H1 (cell line): ENCODE measurements around the gene DPP4. TPM values are rescaled to one million over a fixed set of nuclear protein-coding genes. Genes with fewer than 3 reads are reported as not detected.

Source experiments
- CTCF ChIA-PET: fragments of 300-600 bp; sonication (Branson Sonifier 250); formaldehyde crosslinking; loops from one replicate; lab custom pipeline; 2021; ENCODE audit not compliant: partially characterized antibody; lab: Charles Lee
- POLR2A ChIA-PET: fragments of 300-600 bp; sonication (Branson Sonifier 250); formaldehyde crosslinking; loops from one replicate; lab custom pipeline; 2021; ENCODE audit warnings: inconsistent platforms; ENCODE audit not compliant: partially characterized antibody; lab: Charles Lee
- DNase-seq, 2 experiments: peaks; one replicate each; pipeline versions ENCODE4 v3.0.0 to v3.0.0-alpha.2; 2010 to 2022; ENCODE audit warnings: low spot score in 2 of 2, low read depth in 1 of 2, mixed read lengths in 1 of 2
- FAIRE-seq: peaks from 2 replicates; lab custom pipeline; 2011; peaks lifted over from hg19 to GRCh38; lab: Jason Lieb, UNC
- H2AFZ ChIP-seq: 2 replicates; pipeline ENCODE4 v1.8.1; 2012; ENCODE audit warnings: low read length, inconsistent platforms
- H2AK5ac ChIP-seq: 2 replicates; pipeline ENCODE4 v1.6.1; 2013; ENCODE audit warnings: low read depth, low read length
- H2BK120ac ChIP-seq: replicated peaks from 2 replicates; pipeline ENCODE3; 2013; ENCODE audit warnings: low read depth, low read length, inconsistent platforms
- H2BK12ac ChIP-seq: 2 replicates; pipeline ENCODE4 v1.6.1; 2013; ENCODE audit warnings: low read depth, low read length
- H2BK15ac ChIP-seq: 2 replicates; pipeline ENCODE4 v1.6.1; 2013; ENCODE audit warnings: low read length
- H2BK20ac ChIP-seq: 2 replicates; pipeline ENCODE4 v1.6.1; 2013; ENCODE audit warnings: low read length
- H2BK5ac ChIP-seq: 2 replicates; pipeline ENCODE4 v1.6.1; 2013; ENCODE audit warnings: low read depth, low read length
- H3K14ac ChIP-seq: 2 replicates; pipeline ENCODE4 v1.6.1; 2013; ENCODE audit warnings: inconsistent platforms; ENCODE audit not compliant: insufficient read length
- H3K18ac ChIP-seq: 2 replicates; pipeline ENCODE4 v1.6.1; 2013; ENCODE audit warnings: low read length; ENCODE audit errors: extremely low read depth
- H3K23ac ChIP-seq: 2 replicates; pipeline ENCODE4 v1.6.1; 2013; ENCODE audit warnings: inconsistent platforms; ENCODE audit not compliant: insufficient read length
- H3K23me2 ChIP-seq: 2 replicates; pipeline ENCODE4 v1.6.1; 2013; ENCODE audit warnings: low read depth, low read length
- H3K27ac ChIP-seq: 2 replicates; pipeline ENCODE4 v1.6.1; 2011; ENCODE audit warnings: low read depth, low read length, inconsistent platforms
- H3K27me3 ChIP-seq, 4 experiments: replicated peaks in 1 of 4; 1 replicate in 1 of 4; 2 replicates in 3 of 4; pipeline versions ENCODE4 v1.6.1 to v1.8.1; 2011 to 2013; ENCODE audit warnings: low read length in 3 of 4, mild to moderate bottlenecking in 3 of 4, inconsistent platforms in 2 of 4, mixed read lengths in 2 of 4, moderate library complexity in 1 of 4; ENCODE audit not compliant: control insufficient read depth in 3 of 4, insufficient read depth in 3 of 4; ENCODE audit errors: extremely low read depth in 1 of 4
- H3K36me3 ChIP-seq, 4 experiments: 2 replicates each; pipeline versions ENCODE4 v1.6.1 to v1.8.1; 2011 to 2013; ENCODE audit warnings: mild to moderate bottlenecking in 4 of 4, low read length in 3 of 4, moderate library complexity in 2 of 4, control low read depth in 1 of 4, inconsistent platforms in 1 of 4; ENCODE audit not compliant: insufficient read depth in 4 of 4, control insufficient read depth in 2 of 4
- H3K4ac ChIP-seq: replicated peaks from 2 replicates; pipeline ENCODE3; 2013; ENCODE audit warnings: low read length, low read depth, mixed read lengths, inconsistent platforms; ENCODE audit not compliant: insufficient read length
- H3K4me1 ChIP-seq, 4 experiments: replicated peaks in 1 of 4; 1 replicate in 1 of 4; 2 replicates in 3 of 4; pipeline versions ENCODE4 v1.6.1 to v1.8.1; 2011 to 2013; ENCODE audit warnings: low read length in 3 of 4, inconsistent platforms in 2 of 4, mixed read lengths in 1 of 4; ENCODE audit not compliant: insufficient read depth in 4 of 4, control insufficient read depth in 3 of 4
- H3K4me2 ChIP-seq, 2 experiments: 2 replicates each; pipeline versions ENCODE4 v1.6.1 to v1.8.1; 2011 to 2013; ENCODE audit warnings: low read depth in 2 of 2, low read length in 2 of 2, control low read depth in 1 of 2, inconsistent platforms in 1 of 2, mild to moderate bottlenecking in 1 of 2; ENCODE audit not compliant: insufficient read depth in 1 of 2
- H3K4me3 ChIP-seq, 4 experiments: fragments of 200-600, 300-600 bp in 1 of 4; sonication (generic), shearing (Covaris generic), sonication (Bioruptor Twin) in 1 of 4; 2 replicates each; pipeline versions ENCODE4 v1.5.1 to v1.8.1; 2011 to 2016; ENCODE audit warnings: low read length in 4 of 4, low read depth in 3 of 4, control low read depth in 2 of 4, inconsistent platforms in 2 of 4, mild to moderate bottlenecking in 2 of 4, mixed read lengths in 1 of 4, moderate library complexity in 1 of 4; ENCODE audit not compliant: insufficient read depth in 2 of 4; ENCODE audit errors: extremely low read depth in 1 of 4
- H3K56ac ChIP-seq: replicated peaks from 2 replicates; pipeline ENCODE3; 2013; ENCODE audit warnings: low read depth, mild to moderate bottlenecking, mixed read lengths, low read length, inconsistent platforms; ENCODE audit not compliant: insufficient read length
- H3K79me1 ChIP-seq: 2 replicates; pipeline ENCODE4 v1.6.1; 2013; ENCODE audit warnings: low read depth, low read length, control low read depth
- H3K79me2 ChIP-seq, 2 experiments: 2 replicates each; pipeline versions ENCODE4 v1.6.1 to v1.8.1; 2012 to 2013; ENCODE audit warnings: low read length in 2 of 2, mild to moderate bottlenecking in 2 of 2, inconsistent platforms in 1 of 2; ENCODE audit not compliant: insufficient read depth in 2 of 2, control insufficient read depth in 1 of 2
- H3K9ac ChIP-seq, 4 experiments: replicated peaks in 1 of 4; 1 replicate in 1 of 4; 2 replicates in 3 of 4; pipeline versions ENCODE4 v1.6.1 to v1.8.1; 2011 to 2013; ENCODE audit warnings: low read depth in 3 of 4, low read length in 3 of 4, control low read depth in 2 of 4, mild to moderate bottlenecking in 2 of 4, moderate library complexity in 2 of 4, inconsistent platforms in 1 of 4; ENCODE audit errors: extremely low read depth in 1 of 4
- H3K9me3 ChIP-seq, 2 experiments: 2 replicates each; pipeline versions ENCODE4 v1.6.1 to v1.8.1; 2012 to 2013; ENCODE audit warnings: mild to moderate bottlenecking in 2 of 2, moderate library complexity in 2 of 2, control low read depth in 1 of 2, inconsistent platforms in 1 of 2, low read depth in 1 of 2, low read length in 1 of 2, mixed read lengths in 1 of 2; ENCODE audit not compliant: insufficient read depth in 2 of 2
- H4K20me1 ChIP-seq, 2 experiments: replicated peaks in 1 of 2; 2 replicates each; pipeline versions ENCODE3 to v1.8.1; 2011 to 2013; ENCODE audit warnings: inconsistent platforms in 2 of 2, low read length in 2 of 2, mild to moderate bottlenecking in 1 of 2; ENCODE audit not compliant: insufficient read depth in 2 of 2, control insufficient read depth in 1 of 2
- H4K5ac ChIP-seq: 2 replicates; pipeline ENCODE4 v1.6.1; 2013; ENCODE audit warnings: low read length, low read depth, mixed read lengths, inconsistent platforms; ENCODE audit not compliant: insufficient read length
- H4K8ac ChIP-seq: 2 replicates; pipeline ENCODE4 v1.8.0; 2013; ENCODE audit warnings: mild to moderate bottlenecking, moderate library complexity, low read length, inconsistent platforms; ENCODE audit not compliant: insufficient read depth; ENCODE audit errors: extremely low read depth
- H4K91ac ChIP-seq: replicated peaks from 2 replicates; pipeline ENCODE3; 2013; ENCODE audit warnings: low read length, mixed read lengths, inconsistent platforms; ENCODE audit not compliant: insufficient read length
- JUN ChIP-seq: IDR thresholded peaks from 2 replicates; pipeline ENCODE4 v1.6.1; 2011; ENCODE audit warnings: low read depth, mild to moderate bottlenecking, improper control_type of control experiment, low read length
- PHF8 ChIP-seq: fragments of 200-600 bp; sonication (generic); conservative IDR thresholded peaks from 2 replicates; pipeline ENCODE4 v1.7.1; 2012; ENCODE audit warnings: low read depth, mild to moderate bottlenecking, inconsistent platforms, low read length, moderate library complexity
- POLR2A ChIP-seq, 2 experiments: IDR thresholded peaks; 1 replicate in 1 of 2; 2 replicates in 1 of 2; pipeline ENCODE4 v1.6.1; 2011; ENCODE audit warnings: low read depth in 2 of 2, low read length in 2 of 2, mild to moderate bottlenecking in 2 of 2; ENCODE audit errors: control extremely low read depth in 1 of 2
- SP1 ChIP-seq: IDR thresholded peaks from 2 replicates; pipeline ENCODE4 v1.6.1; 2011; ENCODE audit warnings: low read depth, low read length
- YY1 ChIP-seq: IDR thresholded peaks from 2 replicates; pipeline ENCODE4 v1.6.1; 2011; ENCODE audit warnings: low read depth, mild to moderate bottlenecking, low read length
- ZNF274 ChIP-seq: IDR thresholded peaks from 2 replicates; pipeline ENCODE4 v1.7.0; 2012; ENCODE audit warnings: low read length, borderline replicate concordance; ENCODE audit errors: extremely low read depth
- WGBS, 2 experiments: shearing (Covaris generic) in 1 of 2; methylation state at CpG; one replicate each; pipeline versions ENCODE4 v1.1.6 to v1.1.7; 2013 to 2015; ENCODE audit warnings: low lambda C conversion rate in 2 of 2, mixed read lengths in 2 of 2, inconsistent platforms in 1 of 2, low coverage in 1 of 2, missing lambda C conversion rate in 1 of 2; ENCODE audit not compliant: insufficient replicate concordance in 2 of 2, insufficient coverage in 1 of 2, insufficient read length in 1 of 2; ENCODE audit errors: extremely low coverage in 1 of 2, missing lambda C conversion rate in 1 of 2; 5-methylcytosine and 5-hydroxymethylcytosine counted together
- polyA plus RNA-seq, 7 experiments: library from polyadenylated mRNA; depleted of rRNA in 3 of 7; stranded (reverse) in 5 of 7; unstranded in 2 of 7; fragments of >200 nt in 5 of 7; fragments of 200-250 nt in 2 of 7; gene quantifications; 1 replicate in 5 of 7; 2 replicates in 1 of 7; 4 replicates in 1 of 7; pipeline versions ENCODE4 v1.2.1 to v1.2.3, GENCODE V29; 2011 to 2013; ENCODE audit warnings: missing spikeins in 2 of 7, mixed read lengths in 2 of 7
- total RNA-seq: library from RNA; stranded (reverse); fragmentation: NEBNext Ultra II Directional; extraction: Animal tissue kit (Norgen Biotek cat#: 25700); gene quantifications from 2 replicates; pipeline ENCODE4 v1.2.1, GENCODE V29; 2021

The DPP4 gene
- total and polyA plus RNA-seq, 2 of the 8 experiments (the other 6 are each of a cell fraction or from before 2014, with no cell fraction given), result 1.3 to 3.1 TPM

DNA sequence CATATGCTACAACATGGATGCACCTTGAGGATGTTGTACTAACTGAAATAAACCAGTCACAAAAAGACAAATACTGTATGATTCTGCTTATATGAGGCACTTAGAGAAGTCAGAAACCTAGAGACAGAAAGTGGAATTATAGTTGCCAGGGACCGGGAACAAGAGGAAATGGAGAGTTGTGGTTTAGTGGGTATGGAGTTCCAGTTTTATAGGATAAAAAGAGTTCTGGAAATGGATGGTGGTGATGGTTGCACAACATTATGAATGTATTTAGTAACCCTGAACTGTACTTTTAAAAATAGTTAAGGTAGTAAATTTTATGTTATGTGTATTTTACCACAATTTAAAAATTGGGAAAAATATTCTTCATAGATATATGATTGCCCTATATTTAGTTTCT is 97.7 kb downstream of the DPP4 start:
- Histone ChIP-seq H3K4me1 (peaks cover 0 to 2% (median 0%) of the 10 kb centered on the region in 4 experiments; a peak in 2 of 7 replicates), H3K4me2 (no peak overlapping the region), H2AK5ac (no peak overlapping the region), H3K79me1 (no peaks in the 10 kb centered on the region), H3K9me3 (no peaks in the 10 kb centered on the region), H2AFZ (no peak overlapping the region), H4K91ac (no peak overlapping the region), H2BK15ac (no peak overlapping the region), H4K20me1 (no peaks in the 10 kb centered on the region), H3K18ac (no peak overlapping the region), H3K56ac (no peak overlapping the region), H3K36me3 (no peaks in the 10 kb centered on the region), H4K8ac (no peak overlapping the region), H2BK20ac (no peak overlapping the region), H3K23me2 (no peaks in the 10 kb centered on the region), H3K14ac (no peak overlapping the region), H3K27ac (no peak overlapping the region), H2BK12ac (no peak overlapping the region), H3K4me3 (no peak overlapping the region), H3K23ac (no peak overlapping the region), H3K4ac (no peak overlapping the region), H2BK120ac (no peak overlapping the region), H4K5ac (no peak overlapping the region), H3K79me2 (no peaks in the 10 kb centered on the region), H2BK5ac (no peak overlapping the region), H3K27me3 (no peaks in the 10 kb centered on the region), H3K9ac (no peak overlapping the region)
- CTCF ChIA-PET, result no interaction called here
- FAIRE-seq (no peak), DNase-seq (no peak)
- 100% methylated on average over 1 of the region's 1 CpG; no CpG with 5 or more reads in 1 of the 2 experiments for WGBS, 2 experiments
- TF ChIP-seq YY1, result no peak
- TF ChIP-seq PHF8, result no peak
- no peak for TF ChIP-seq POLR2A (IDR thresholded peaks at IDR 0.05; ENCODE audit: control extremely low read depth in 1 of 2, low read depth in 2 of 2, low read length in 2 of 2)
- no peak for TF ChIP-seq SP1
- TF ChIP-seq ZNF274, result no peak
- TF ChIP-seq JUN, result no peak
- POLR2A ChIA-PET, result no interaction called here
